Measurements from ENCODE around the gene SLC7A4.
"Not testable (repeated sequence)": the region's sequence is repeated elsewhere in the genome, so short reads cannot be mapped to it uniquely, and the experiment has no call there.

The SLC7A4 gene

GRCh38 chr22:21014726-21015465, 17.5 kb downstream of the SLC7A4 start, which contains the start of gene P2RX6:
Gene P2RX6 (plus strand): TSS chr22:21015165. CDS start chr22:21015175, 10 bp downstream.
- no peak for DNase-seq

- peak; percentile 89 for DNase-seq
These were observed 18.1 kb downstream of the SLC7A4 start for GRCh38 chr22:21014202-21014725.

- no peak for DNase-seq
These were observed 18.6 kb downstream of the SLC7A4 start for GRCh38 chr22:21013657-21014201.

- DNase-seq, result no peak
These were observed 19.6 kb downstream of the SLC7A4 start for GRCh38 chr22:21012446-21013407.

- DNase-seq, result no peak
These were observed 21.8 kb downstream of the SLC7A4 start for GRCh38 chr22:21010426-21011113.

- DNase-seq, result no peak
These were observed 22.5 kb downstream of the SLC7A4 start for GRCh38 chr22:21009638-21010425.

- DNase-seq, result not testable (repeated sequence)
These were observed 23.2 kb downstream of the SLC7A4 start for GRCh38 chr22:21009208-21009607.

GRCh38 chr22:21003782-21004181, 28.6 kb downstream of the SLC7A4 start:
- DNase-seq, result no peak

- DNase-seq, result peak; percentile 97
These were observed 30.6 kb downstream of the SLC7A4 start, which contains the start of gene THAP7 for GRCh38 chr22:21001601-21002325. Gene THAP7 (minus strand): TSS chr22:21002118. CDS start chr22:21001911, 207 bp downstream.

- no peak for DNase-seq
These were observed 31.3 kb downstream of the SLC7A4 start for GRCh38 chr22:21000987-21001600.

GRCh38 chr22:21000207-21000986, 32.0 kb downstream of the SLC7A4 start:
- no peak for DNase-seq

GRCh38 chr22:20999350-21000206, 32.8 kb downstream of the SLC7A4 start:
- no peak for DNase-seq

GRCh38 chr22:20998411-20999336, 33.7 kb downstream of the SLC7A4 start:
- no peak for DNase-seq

GRCh38 chr22:20997536-20998257, 34.7 kb downstream of the SLC7A4 start:
- DNase-seq, result no peak

GRCh38 chr22:20996598-20997535, 35.5 kb downstream of the SLC7A4 start:
- no peak for DNase-seq

GRCh38 chr22:20996031-20996410, 36.3 kb downstream of the SLC7A4 start:
- DNase-seq, result no peak

All from activated CD4-positive, alpha-beta T cell treated with anti-CD3 and anti-CD28 coated beads, Interleukin-2, amount 50 U/mL, for 16 hours (primary cell).